NCI-H460 (cell line): ENCODE measurements around the gene ZNF730. TPM values are rescaled to one million over a fixed set of nuclear protein-coding genes. Genes with fewer than 3 reads are reported as not detected.

Experiments used
- total RNA-seq: library from RNA; depleted of rRNA; stranded (reverse); fragments of >200 nt; shearing (Covaris generic); gene quantifications from 2 replicates; pipeline ENCODE4 v1.2.3, GENCODE V29; 2014; rRNA removed

Gene ZNF730
- total RNA-seq, 1 experiment from 2014 or later = not detected

Other genes with a start within 250 kb of the ZNF730 start
- not detected in 2 replicates for gene ZNF728, start 113.8 kb upstream of the ZNF730 start, total RNA-seq
- gene ZNF724, start 133.4 kb downstream of the ZNF730 start, total RNA-seq = 4.8 and 5.3 TPM in 2 replicates